K562 (cell line): ENCODE results near the gene RFX3. TPM values are rescaled to one million over a fixed set of nuclear protein-coding genes. Genes with fewer than 3 reads are reported as not detected.

ENCODE experiments used
- ARID2 ChIP-seq: fragments of 450-650 bp; IDR thresholded peaks from 2 replicates; pipeline ENCODE4 v1.6.1; 2017; ENCODE audit warnings: antibody characterized with exemption, mild to moderate bottlenecking
- BMI1 ChIP-seq: fragments of 150-350 bp; IDR thresholded peaks from 2 replicates; pipeline ENCODE4 v1.6.1; 2014; ENCODE audit warnings: low read length
- GATAD2A ChIP-seq: fragments of 450-650 bp; IDR thresholded peaks from 2 replicates; pipeline ENCODE4 v1.6.1; 2017
- GTF2A2 ChIP-seq: IDR thresholded peaks from 2 replicates; pipeline ENCODE4 v1.6.1; 2016; ENCODE audit warnings: mild to moderate bottlenecking, missing genetic modification characterization, missing compliant biosample characterization
- HCFC1 ChIP-seq: IDR thresholded peaks from 2 replicates; pipeline ENCODE4 v1.6.1; 2012; ENCODE audit warnings: low read depth, low read length, improper control_type of control experiment
- HDAC2 ChIP-seq: fragments of 450-650 bp; IDR thresholded peaks from 2 replicates; pipeline ENCODE4 v1.6.1; 2016; ENCODE audit warnings: mild to moderate bottlenecking
- MXI1 ChIP-seq: IDR thresholded peaks from 2 replicates; pipeline ENCODE4 v1.6.1; 2011; ENCODE audit warnings: low read depth, mild to moderate bottlenecking, improper control_type of control experiment, low read length
- PHF8 ChIP-seq: fragments of 200-600 bp; sonication (generic); IDR thresholded peaks from 2 replicates; pipeline ENCODE4 v1.6.1; 2012; ENCODE audit warnings: mixed run types, mild to moderate bottlenecking, inconsistent platforms, low read length, moderate library complexity, borderline replicate concordance
- PML ChIP-seq: IDR thresholded peaks from 2 replicates; pipeline ENCODE4 v1.6.1; 2012; ENCODE audit warnings: low read length, inconsistent platforms
- RBBP5 ChIP-seq: fragments of 200-600 bp; sonication (generic); IDR thresholded peaks from 2 replicates; pipeline ENCODE4 v1.6.1; 2012; ENCODE audit warnings: borderline replicate concordance, mild to moderate bottlenecking, low read length, control low read depth, inconsistent platforms; ENCODE audit not compliant: insufficient read depth, poor library complexity, severe bottlenecking
- RNF2 ChIP-seq: sonication (generic); IDR thresholded peaks from 2 replicates; pipeline ENCODE4 v1.6.1; 2016
- SMARCB1 ChIP-seq: IDR thresholded peaks from 2 replicates; pipeline ENCODE4 v1.6.1; 2011; ENCODE audit warnings: improper control_type of control experiment, low read depth; ENCODE audit not compliant: insufficient read length
- SPI1 ChIP-seq: IDR thresholded peaks from 2 replicates; pipeline ENCODE4 v1.6.1; 2011; ENCODE audit warnings: low read depth, low read length, control low read depth, borderline replicate concordance
- TCF7L2 ChIP-seq: fragments of 150-350 bp; IDR thresholded peaks from 2 replicates; pipeline ENCODE4 v1.6.1; 2016; ENCODE audit warnings: low read depth, mild to moderate bottlenecking, low read length, moderate library complexity
- ZFX ChIP-seq: sonication (generic); formaldehyde crosslinking; IDR thresholded peaks from 2 replicates; pipeline ENCODE4 v1.8.0; 2022; ENCODE audit warnings: mild to moderate bottlenecking, missing genetic modification reagents, moderate library complexity
- ZNF316 ChIP-seq: fragments of 450-650 bp; IDR thresholded peaks from 2 replicates; pipeline ENCODE4 v1.6.1; 2016
- polyA plus RNA-seq, 8 experiments: library from polyadenylated mRNA; depleted of rRNA in 4 of 8; stranded (reverse) in 5 of 8; unstranded in 3 of 8; fragments of >200 nt; fragmentation: Nextera tagmentation in 2 of 8; fragmentation: Illumina TruSeq in 1 of 8; extraction: Ambion mirVana in 2 of 8; extraction: Trizol in 1 of 8; gene quantifications; 2 replicates each; pipeline versions ENCODE4 v1.2.1 to v1.2.3, GENCODE V29; 2011 to 2014; ENCODE audit warnings: inconsistent platforms in 1 of 8, missing spikeins in 1 of 8
- total RNA-seq, 7 experiments: library from RNA; depleted of rRNA in 6 of 7; stranded (reverse); fragments of >200 nt in 6 of 7; fragmentation: Illumina TruSeq in 2 of 7; extraction: Trizol in 2 of 7; gene quantifications; 2 replicates each; pipeline versions ENCODE4 v1.2.1 to v1.2.3, GENCODE V29; 2011 to 2021; ENCODE audit warnings: low replicate concordance in 1 of 7
- TF ChIP-seq, protein P1 (sequence below), 2 experiments: fragments of 200-800 bp in 1 of 2; sonication (Bioruptor generic) in 1 of 2; sonication (generic) in 1 of 2; formaldehyde crosslinking in 1 of 2; IDR thresholded peaks in 1 of 2; conservative IDR thresholded peaks in 1 of 2; 2 replicates each; pipeline versions ENCODE4 v1.5.0 to v1.6.1; 2016 to 2020; ENCODE audit warnings: missing compliant biosample characterization in 1 of 2, missing genetic modification characterization in 1 of 2, missing genetic modification reagents in 1 of 2
- TF ChIP-seq, protein P2 (sequence below): fragments of 200-800 bp; sonication (Bioruptor generic); IDR thresholded peaks from 2 replicates; pipeline ENCODE4 v1.6.1; 2017; ENCODE audit warnings: missing genetic modification characterization, missing compliant biosample characterization
- TF ChIP-seq, protein P3 (sequence below): fragments of 450-650 bp; conservative IDR thresholded peaks from 2 replicates; pipeline ENCODE4 v1.6.1; 2016; ENCODE audit warnings: missing genetic modification characterization, low read depth, mild to moderate bottlenecking, missing compliant biosample characterization, moderate library complexity
- TF ChIP-seq, protein P4 (sequence below), 3 experiments: fragments of 200-800 bp in 1 of 3; fragments of 250-450 bp in 1 of 3; fragments of 450-650 bp in 1 of 3; sonication (Bioruptor Pico) in 1 of 3; sonication (Bioruptor generic) in 1 of 3; formaldehyde crosslinking in 1 of 3; IDR thresholded peaks; 2 replicates each; pipeline versions ENCODE4 v1.6.1 to v1.8.0; 2016 to 2022; ENCODE audit warnings: mild to moderate bottlenecking in 2 of 3, missing genetic modification characterization in 2 of 3, missing compliant biosample characterization in 1 of 3, moderate library complexity in 1 of 3

Gene RFX3
- total and polyA plus RNA-seq, 9 of the 15 experiments (the other 6 are each of a cell fraction or from before 2014, with no cell fraction given): 0.86 to 4.9 (median 2.0) TPM

DNA sequence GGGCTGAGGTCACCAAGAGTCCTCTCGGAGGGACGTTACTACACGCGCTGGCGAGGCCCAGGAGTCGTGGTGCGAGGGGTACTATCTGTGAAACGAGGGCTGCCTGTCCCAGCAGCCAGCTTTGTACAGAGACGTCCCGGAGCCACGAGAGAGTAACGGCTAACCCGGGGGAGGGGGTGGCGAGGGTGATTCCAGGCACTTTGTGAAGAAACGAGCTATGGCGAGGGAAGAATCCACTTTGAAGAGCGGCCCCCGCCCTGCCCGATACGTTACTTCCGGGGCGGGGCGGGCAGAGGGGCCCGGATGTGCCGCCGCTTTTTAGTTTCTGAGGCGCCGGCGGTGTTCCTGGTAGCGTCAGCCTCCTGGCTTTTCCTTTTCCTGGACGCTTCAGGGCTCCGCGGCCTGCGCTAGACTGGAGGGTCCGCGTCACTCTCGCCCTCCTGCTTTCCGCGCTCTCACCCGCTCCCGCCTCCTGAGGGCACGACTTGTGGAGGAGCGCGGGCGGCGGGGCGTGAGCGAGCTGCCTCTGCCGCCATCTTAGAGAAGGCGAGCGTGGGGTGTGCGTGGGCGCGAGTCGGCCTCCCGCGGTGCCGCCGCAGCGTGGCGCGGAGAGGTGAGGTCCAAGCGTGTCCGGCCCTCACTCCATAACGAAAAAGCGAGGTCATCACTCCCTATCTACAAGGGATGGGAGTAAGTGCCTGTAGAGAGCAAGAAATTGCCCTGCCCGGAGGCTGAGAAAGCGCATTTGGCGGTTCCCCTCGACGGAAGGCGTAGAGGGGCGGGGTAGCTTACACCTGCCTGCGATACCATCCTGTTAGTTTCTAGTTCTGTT is 580 bp upstream of the RFX3 start (continued):
- TF ChIP-seq, protein P1, sequence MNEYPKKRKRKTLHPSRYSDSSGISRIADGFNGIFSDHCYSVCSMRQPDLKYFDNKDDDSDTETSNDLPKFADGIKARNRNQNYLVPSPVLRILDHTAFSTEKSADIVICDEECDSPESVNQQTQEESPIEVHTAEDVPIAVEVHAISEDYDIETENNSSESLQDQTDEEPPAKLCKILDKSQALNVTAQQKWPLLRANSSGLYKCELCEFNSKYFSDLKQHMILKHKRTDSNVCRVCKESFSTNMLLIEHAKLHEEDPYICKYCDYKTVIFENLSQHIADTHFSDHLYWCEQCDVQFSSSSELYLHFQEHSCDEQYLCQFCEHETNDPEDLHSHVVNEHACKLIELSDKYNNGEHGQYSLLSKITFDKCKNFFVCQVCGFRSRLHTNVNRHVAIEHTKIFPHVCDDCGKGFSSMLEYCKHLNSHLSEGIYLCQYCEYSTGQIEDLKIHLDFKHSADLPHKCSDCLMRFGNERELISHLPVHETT (CRISPR knock-in tag; conservative IDR thresholded peaks at IDR 0.05 in 1 of 2, IDR thresholded peaks at IDR 0.05 in 1 of 2): peak in 1 of 2 experiments; percentile 20; a peak in 1 of 4 replicates
- TF ChIP-seq SPI1 (no peak), HCFC1 (0 out of 2 replicates have a peak, but pooled peaks have one; percentile 16), PHF8 (peak; percentile 75), ZFX (peak; percentile 83), BMI1 (no peak), PML (peak; percentile 84), HDAC2 (no peak), MXI1 (peak; percentile 62; the same call in 1 of the 2 replicates), GTF2A2 (tag) (no peak), SMARCB1 (no peak), RBBP5 (peak; percentile 66), RNF2 (peak; percentile 18; the same call in 1 of the 2 replicates), TCF7L2 (no peak), ARID2 (no peak), ZNF316 (0 out of 2 replicates have a peak, but pooled peaks have one; percentile 1), GATAD2A (0 out of 2 replicates have a peak, but pooled peaks have one; percentile 55)
- TF ChIP-seq, protein P2, sequence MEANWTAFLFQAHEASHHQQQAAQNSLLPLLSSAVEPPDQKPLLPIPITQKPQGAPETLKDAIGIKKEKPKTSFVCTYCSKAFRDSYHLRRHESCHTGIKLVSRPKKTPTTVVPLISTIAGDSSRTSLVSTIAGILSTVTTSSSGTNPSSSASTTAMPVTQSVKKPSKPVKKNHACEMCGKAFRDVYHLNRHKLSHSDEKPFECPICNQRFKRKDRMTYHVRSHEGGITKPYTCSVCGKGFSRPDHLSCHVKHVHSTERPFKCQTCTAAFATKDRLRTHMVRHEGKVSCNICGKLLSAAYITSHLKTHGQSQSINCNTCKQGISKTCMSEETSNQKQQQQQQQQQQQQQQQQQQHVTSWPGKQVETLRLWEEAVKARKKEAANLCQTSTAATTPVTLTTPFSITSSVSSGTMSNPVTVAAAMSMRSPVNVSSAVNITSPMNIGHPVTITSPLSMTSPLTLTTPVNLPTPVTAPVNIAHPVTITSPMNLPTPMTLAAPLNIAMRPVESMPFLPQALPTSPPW: peak; percentile 87
- TF ChIP-seq, protein P3, sequence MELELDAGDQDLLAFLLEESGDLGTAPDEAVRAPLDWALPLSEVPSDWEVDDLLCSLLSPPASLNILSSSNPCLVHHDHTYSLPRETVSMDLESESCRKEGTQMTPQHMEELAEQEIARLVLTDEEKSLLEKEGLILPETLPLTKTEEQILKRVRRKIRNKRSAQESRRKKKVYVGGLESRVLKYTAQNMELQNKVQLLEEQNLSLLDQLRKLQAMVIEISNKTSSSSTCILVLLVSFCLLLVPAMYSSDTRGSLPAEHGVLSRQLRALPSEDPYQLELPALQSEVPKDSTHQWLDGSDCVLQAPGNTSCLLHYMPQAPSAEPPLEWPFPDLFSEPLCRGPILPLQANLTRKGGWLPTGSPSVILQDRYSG (tag): 0 out of 2 replicates have a peak, but pooled peaks have one; percentile 47
- TF ChIP-seq, protein P4, sequence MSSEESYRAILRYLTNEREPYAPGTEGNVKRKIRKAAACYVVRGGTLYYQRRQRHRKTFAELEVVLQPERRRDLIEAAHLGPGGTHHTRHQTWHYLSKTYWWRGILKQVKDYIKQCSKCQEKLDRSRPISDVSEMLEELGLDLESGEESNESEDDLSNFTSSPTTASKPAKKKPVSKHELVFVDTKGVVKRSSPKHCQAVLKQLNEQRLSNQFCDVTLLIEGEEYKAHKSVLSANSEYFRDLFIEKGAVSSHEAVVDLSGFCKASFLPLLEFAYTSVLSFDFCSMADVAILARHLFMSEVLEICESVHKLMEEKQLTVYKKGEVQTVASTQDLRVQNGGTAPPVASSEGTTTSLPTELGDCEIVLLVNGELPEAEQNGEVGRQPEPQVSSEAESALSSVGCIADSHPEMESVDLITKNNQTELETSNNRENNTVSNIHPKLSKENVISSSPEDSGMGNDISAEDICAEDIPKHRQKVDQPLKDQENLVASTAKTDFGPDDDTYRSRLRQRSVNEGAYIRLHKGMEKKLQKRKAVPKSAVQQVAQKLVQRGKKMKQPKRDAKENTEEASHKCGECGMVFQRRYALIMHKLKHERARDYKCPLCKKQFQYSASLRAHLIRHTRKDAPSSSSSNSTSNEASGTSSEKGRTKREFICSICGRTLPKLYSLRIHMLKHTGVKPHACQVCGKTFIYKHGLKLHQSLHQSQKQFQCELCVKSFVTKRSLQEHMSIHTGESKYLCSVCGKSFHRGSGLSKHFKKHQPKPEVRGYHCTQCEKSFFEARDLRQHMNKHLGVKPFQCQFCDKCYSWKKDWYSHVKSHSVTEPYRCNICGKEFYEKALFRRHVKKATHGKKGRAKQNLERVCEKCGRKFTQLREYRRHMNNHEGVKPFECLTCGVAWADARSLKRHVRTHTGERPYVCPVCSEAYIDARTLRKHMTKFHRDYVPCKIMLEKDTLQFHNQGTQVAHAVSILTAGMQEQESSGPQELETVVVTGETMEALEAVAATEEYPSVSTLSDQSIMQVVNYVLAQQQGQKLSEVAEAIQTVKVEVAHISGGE (CRISPR knock-in tag; IDR thresholded peaks at IDR 0.05): peak in 1 of 3 experiments; percentile 85; a peak in 2 of 6 replicates
